HEK293 (cell line): ENCODE measurements around the gene ZRSR2.
A peak's percentile ranks its signal among the peaks of the same experiment; 100 is the strongest.

Experiments used
- CTCF ChIA-PET: fragments of 350-600 bp; formaldehyde crosslinking; extraction: SDS; loops from one replicate; lab custom pipeline; 2021; ENCODE audit warnings: antibody characterized with exemption; lab: Yijun Ruan, JAX
- POLR2A ChIA-PET: fragments of 300-600 bp; formaldehyde crosslinking; extraction: SDS; loops from one replicate; lab custom pipeline; 2020; ENCODE audit warnings: antibody characterized with exemption, inconsistent platforms; lab: Yijun Ruan, JAX
- H3K27ac ChIP-seq: fragments of 200-500 bp; sonication (Bioruptor generic); 2 replicates; pipeline ENCODE4 v1.5.1; 2014; ENCODE audit warnings: low read depth, low read length, control low read depth, inconsistent platforms; ENCODE audit errors: extremely low read depth
- H3K36me3 ChIP-seq, 2 experiments: fragments of 200-500 bp in 1 of 2; sonication (Bioruptor generic) in 1 of 2; 1 replicate in 1 of 2; 2 replicates in 1 of 2; pipeline ENCODE4 v1.5.1; 2014 to 2017; ENCODE audit warnings: inconsistent platforms in 2 of 2, low read length in 2 of 2; ENCODE audit not compliant: control insufficient read depth in 2 of 2, insufficient read depth in 1 of 2
- H3K4me1 ChIP-seq: fragments of 200-500 bp; sonication (Bioruptor generic); 2 replicates; pipeline ENCODE4 v1.5.1; 2014; ENCODE audit warnings: mild to moderate bottlenecking, low read length, inconsistent platforms; ENCODE audit not compliant: control insufficient read depth, insufficient read depth
- H3K4me3 ChIP-seq: 2 replicates; pipeline ENCODE4 v1.5.1; 2011; ENCODE audit warnings: low read depth, mild to moderate bottlenecking, control low read depth, low read length, moderate library complexity
- H3K9me3 ChIP-seq: fragments of 200-500 bp; sonication (Bioruptor generic); 2 replicates; pipeline ENCODE4 v1.5.1; 2014; ENCODE audit warnings: low read depth, low read length, inconsistent platforms; ENCODE audit not compliant: control insufficient read depth, insufficient read depth
- KLF1 ChIP-seq: fragments of 450-650 bp; formaldehyde crosslinking; IDR thresholded peaks from 2 replicates; pipeline ENCODE4 v1.5.1; 2016; ENCODE audit warnings: missing biosample characterization, missing genetic modification characterization
- MEIS1 ChIP-seq: sonication (generic); formaldehyde crosslinking; IDR thresholded peaks from 2 replicates; pipeline ENCODE4 v1.8.1; 2022; ENCODE audit warnings: missing genetic modification reagents, mild to moderate bottlenecking, borderline replicate concordance
- PRDM10 ChIP-seq: fragments of 450-650 bp; formaldehyde crosslinking; IDR thresholded peaks from 2 replicates; pipeline ENCODE4 v1.5.1; 2016; ENCODE audit warnings: missing biosample characterization, missing genetic modification characterization
- TRIM28 ChIP-seq: IDR thresholded peaks from 2 replicates; pipeline ENCODE4 v1.6.1; 2011; ENCODE audit warnings: low read length, control low read depth, borderline replicate concordance
- ZBTB17 ChIP-seq: fragments of 450-650 bp; formaldehyde crosslinking; IDR thresholded peaks from 2 replicates; pipeline ENCODE4 v1.5.1; 2016; ENCODE audit warnings: missing biosample characterization, missing genetic modification characterization
- ZBTB20 ChIP-seq: fragments of 450-650 bp; formaldehyde crosslinking; IDR thresholded peaks from 2 replicates; pipeline ENCODE4 v1.5.1; 2016; ENCODE audit warnings: missing biosample characterization, missing genetic modification characterization
- ZEB2 ChIP-seq: fragments of 450-650 bp; formaldehyde crosslinking; IDR thresholded peaks from 2 replicates; pipeline ENCODE4 v1.5.1; 2016; ENCODE audit warnings: missing biosample characterization, missing genetic modification characterization
- ZIC2 ChIP-seq: fragments of 450-650 bp; formaldehyde crosslinking; IDR thresholded peaks from 2 replicates; pipeline ENCODE4 v1.5.1; 2016; ENCODE audit warnings: missing biosample characterization, missing genetic modification characterization
- ZNF350 ChIP-seq: fragments of 450-650 bp; formaldehyde crosslinking; IDR thresholded peaks from 2 replicates; pipeline ENCODE4 v1.5.0; 2017; ENCODE audit warnings: missing biosample characterization, mild to moderate bottlenecking, missing genetic modification characterization
- ZNF529 ChIP-seq: fragments of 450-650 bp; formaldehyde crosslinking; IDR thresholded peaks from 2 replicates; pipeline ENCODE4 v1.5.1; 2017; ENCODE audit warnings: missing genetic modification characterization, missing biosample characterization; ENCODE audit not compliant: insufficient replicate concordance
- ZNF548 ChIP-seq: fragments of 450-650 bp; formaldehyde crosslinking; IDR thresholded peaks from 2 replicates; pipeline ENCODE4 v1.5.1; 2016; ENCODE audit warnings: missing biosample characterization, missing genetic modification characterization
- ZNF561 ChIP-seq: fragments of 450-650 bp; IDR thresholded peaks from 2 replicates; pipeline ENCODE4 v1.5.1; 2018; ENCODE audit warnings: missing biosample characterization, missing genetic modification characterization, borderline replicate concordance
- ZNF580 ChIP-seq: fragments of 450-650 bp; formaldehyde crosslinking; IDR thresholded peaks from 2 replicates; pipeline ENCODE4 v1.5.1; 2016; ENCODE audit warnings: missing biosample characterization, missing genetic modification characterization
- ZNF629 ChIP-seq: fragments of 450-650 bp; formaldehyde crosslinking; IDR thresholded peaks from 2 replicates; pipeline ENCODE4 v1.5.1; 2017; ENCODE audit warnings: missing biosample characterization, missing genetic modification characterization
- ZNF791 ChIP-seq: fragments of 450-650 bp; formaldehyde crosslinking; IDR thresholded peaks from 2 replicates; pipeline ENCODE4 v1.5.1; 2016; ENCODE audit warnings: missing biosample characterization, missing genetic modification characterization
- ZSCAN16 ChIP-seq: fragments of 450-650 bp; formaldehyde crosslinking; IDR thresholded peaks from 2 replicates; pipeline ENCODE4 v1.5.1; 2016; ENCODE audit warnings: missing biosample characterization, missing genetic modification characterization
- TF ChIP-seq, protein P1 (sequence below): fragments of 450-650 bp; formaldehyde crosslinking; IDR thresholded peaks from 2 replicates; pipeline ENCODE4 v1.5.1; 2016; ENCODE audit warnings: missing biosample characterization, missing genetic modification characterization, low read depth
- TF ChIP-seq, protein P2 (sequence below): fragments of 450-650 bp; formaldehyde crosslinking; IDR thresholded peaks from 2 replicates; pipeline ENCODE4 v1.5.1; 2017; ENCODE audit warnings: missing biosample characterization, missing genetic modification characterization
- TF ChIP-seq, protein P3 (sequence below): fragments of 450-650 bp; formaldehyde crosslinking; IDR thresholded peaks from 2 replicates; pipeline ENCODE4 v1.5.1; 2017; ENCODE audit warnings: missing biosample characterization, mild to moderate bottlenecking, missing genetic modification characterization, moderate library complexity

ZRSR2 gene

GRCh38 chrX:15854712-15855567 is 64.7 kb downstream of the ZRSR2 start, which contains the start of gene AP1S2 (continued):
- TF ChIP-seq PRDM10 (tag by site-specific recombination): 0 out of 2 replicates have a peak, but pooled peaks have one; percentile 20
- peak; percentile 67; the same call in 1 of the 2 replicates for TF ChIP-seq ZBTB17 (tag by site-specific recombination)
- TF ChIP-seq KLF1: peak; percentile 26; the same call in 1 of the 2 replicates

DNA sequence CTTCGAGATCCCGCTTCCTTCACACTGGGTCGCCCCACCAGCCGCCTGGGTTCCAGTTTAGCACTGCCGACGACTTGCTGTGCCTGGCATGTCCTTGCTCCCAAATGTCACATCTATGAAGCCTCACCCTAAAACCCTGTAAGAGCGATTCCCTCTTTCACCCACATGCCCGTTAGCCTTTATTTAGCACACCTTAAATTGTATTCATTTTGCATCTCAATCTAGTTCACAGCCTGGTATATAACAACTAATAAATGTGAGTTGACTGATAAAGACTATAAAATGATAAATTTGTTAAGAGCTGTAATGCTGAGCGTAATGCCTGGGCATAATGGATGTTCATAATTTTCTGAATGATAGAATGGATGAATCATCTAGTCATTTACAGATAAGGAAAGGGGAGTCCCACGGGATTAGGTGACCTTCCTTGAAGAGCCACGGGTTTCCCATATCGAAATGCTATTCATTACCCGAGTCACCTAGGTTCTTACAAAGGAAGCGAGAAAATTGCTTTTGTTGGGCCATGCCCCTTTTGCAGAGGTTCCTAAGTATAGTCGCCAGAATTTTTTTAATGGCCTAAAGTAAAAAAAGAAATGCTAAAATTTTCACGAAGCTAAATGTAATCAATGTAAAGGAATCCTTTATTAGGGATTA is 65.4 kb downstream of the ZRSR2 start:
- H3K9me3 ChIP-seq: no peaks in the 10 kb centered on the region
- H3K27ac ChIP-seq: peak overlapping the region; percentile 82
- peaks cover 1 to 10% of the 10 kb centered on the region in 2 experiments; a peak in 2 of 3 replicates for H3K36me3 ChIP-seq
- CTCF ChIA-PET: interaction anchor here (1.1 to 1.2 kb wide), 2 partner anchors 10 to 118 kb away, joined by 3 read pairs; partner anchors contain the start of gene CA5B
- POLR2A ChIA-PET: interaction anchor here (0.6 to 2.0 kb wide), 5 partner anchors 14 to 300 kb away, joined by 3 to 15 read pairs (median 5); partner anchors contain the start of genes CA5B and ZRSR2
- peaks cover 7% of the 10 kb centered on the region; the same call in 1 of the 2 replicates for H3K4me1 ChIP-seq
- H3K4me3 ChIP-seq: peak overlapping the region; percentile 97
- TF ChIP-seq ZNF350 (tag by site-specific recombination) (no peak), TRIM28 (0 out of 2 replicates have a peak, but pooled peaks have one; percentile 10), ZSCAN16 (tag by site-specific recombination) (no peak), ZNF548 (tag by site-specific recombination) (no peak), ZNF529 (no peak), PRDM10 (tag by site-specific recombination) (no peak), MEIS1 (CRISPR knock-in tag) (no peak), ZBTB20 (tag by site-specific recombination) (peak; percentile 4; the same call in 1 of the 2 replicates), ZNF629 (tag by site-specific recombination) (no peak), ZNF580 (tag by site-specific recombination) (no peak), ZNF561 (tag by site-specific recombination) (no peak), ZNF791 (no peak), ZIC2 (tag by site-specific recombination) (no peak), ZEB2 (tag by site-specific recombination) (no peak)
- TF ChIP-seq, protein P1, sequence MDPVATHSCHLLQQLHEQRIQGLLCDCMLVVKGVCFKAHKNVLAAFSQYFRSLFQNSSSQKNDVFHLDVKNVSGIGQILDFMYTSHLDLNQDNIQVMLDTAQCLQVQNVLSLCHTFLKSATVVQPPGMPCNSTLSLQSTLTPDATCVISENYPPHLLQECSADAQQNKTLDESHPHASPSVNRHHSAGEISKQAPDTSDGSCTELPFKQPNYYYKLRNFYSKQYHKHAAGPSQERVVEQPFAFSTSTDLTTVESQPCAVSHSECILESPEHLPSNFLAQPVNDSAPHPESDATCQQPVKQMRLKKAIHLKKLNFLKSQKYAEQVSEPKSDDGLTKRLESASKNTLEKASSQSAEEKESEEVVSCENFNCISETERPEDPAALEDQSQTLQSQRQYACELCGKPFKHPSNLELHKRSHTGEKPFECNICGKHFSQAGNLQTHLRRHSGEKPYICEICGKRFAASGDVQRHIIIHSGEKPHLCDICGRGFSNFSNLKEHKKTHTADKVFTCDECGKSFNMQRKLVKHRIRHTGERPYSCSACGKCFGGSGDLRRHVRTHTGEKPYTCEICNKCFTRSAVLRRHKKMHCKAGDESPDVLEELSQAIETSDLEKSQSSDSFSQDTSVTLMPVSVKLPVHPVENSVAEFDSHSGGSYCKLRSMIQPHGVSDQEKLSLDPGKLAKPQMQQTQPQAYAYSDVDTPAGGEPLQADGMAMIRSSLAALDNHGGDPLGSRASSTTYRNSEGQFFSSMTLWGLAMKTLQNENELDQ (tag by site-specific recombination): no peak
- TF ChIP-seq, protein P2, sequence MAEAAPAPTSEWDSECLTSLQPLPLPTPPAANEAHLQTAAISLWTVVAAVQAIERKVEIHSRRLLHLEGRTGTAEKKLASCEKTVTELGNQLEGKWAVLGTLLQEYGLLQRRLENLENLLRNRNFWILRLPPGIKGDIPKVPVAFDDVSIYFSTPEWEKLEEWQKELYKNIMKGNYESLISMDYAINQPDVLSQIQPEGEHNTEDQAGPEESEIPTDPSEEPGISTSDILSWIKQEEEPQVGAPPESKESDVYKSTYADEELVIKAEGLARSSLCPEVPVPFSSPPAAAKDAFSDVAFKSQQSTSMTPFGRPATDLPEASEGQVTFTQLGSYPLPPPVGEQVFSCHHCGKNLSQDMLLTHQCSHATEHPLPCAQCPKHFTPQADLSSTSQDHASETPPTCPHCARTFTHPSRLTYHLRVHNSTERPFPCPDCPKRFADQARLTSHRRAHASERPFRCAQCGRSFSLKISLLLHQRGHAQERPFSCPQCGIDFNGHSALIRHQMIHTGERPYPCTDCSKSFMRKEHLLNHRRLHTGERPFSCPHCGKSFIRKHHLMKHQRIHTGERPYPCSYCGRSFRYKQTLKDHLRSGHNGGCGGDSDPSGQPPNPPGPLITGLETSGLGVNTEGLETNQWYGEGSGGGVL (tag by site-specific recombination): no peak
- TF ChIP-seq, protein P3, sequence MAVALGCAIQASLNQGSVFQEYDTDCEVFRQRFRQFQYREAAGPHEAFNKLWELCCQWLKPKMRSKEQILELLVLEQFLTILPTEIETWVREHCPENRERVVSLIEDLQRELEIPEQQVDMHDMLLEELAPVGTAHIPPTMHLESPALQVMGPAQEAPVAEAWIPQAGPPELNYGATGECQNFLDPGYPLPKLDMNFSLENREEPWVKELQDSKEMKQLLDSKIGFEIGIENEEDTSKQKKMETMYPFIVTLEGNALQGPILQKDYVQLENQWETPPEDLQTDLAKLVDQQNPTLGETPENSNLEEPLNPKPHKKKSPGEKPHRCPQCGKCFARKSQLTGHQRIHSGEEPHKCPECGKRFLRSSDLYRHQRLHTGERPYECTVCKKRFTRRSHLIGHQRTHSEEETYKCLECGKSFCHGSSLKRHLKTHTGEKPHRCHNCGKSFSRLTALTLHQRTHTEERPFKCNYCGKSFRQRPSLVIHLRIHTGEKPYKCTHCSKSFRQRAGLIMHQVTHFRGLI (tag by site-specific recombination): no peak
